Measurements from ENCODE around the gene ALDH1A2. TPM values are rescaled to one million over a fixed set of nuclear protein-coding genes. Genes with fewer than 3 reads are reported as not detected.

Gene ALDH1A2
- polyA plus RNA-seq, 3 donors: 0.41 to 5.1 (median 3.4) TPM

- intact Hi-C loops (cut with micrococcal nuclease): loop anchor here in 1 of 2 donors (5.0 kb wide), 1 partner anchor 143 kb away; no protein-coding TSS in a partner anchor
- Mint-ChIP-seq H3K36me3 (no peaks in the 10 kb centered on the region), H3K27ac (no peak overlapping the region), H3K4me3 (no peak overlapping the region), H3K4me1 (peaks cover 16% of the 10 kb centered on the region), H3K27me3 (ENCODE audit: low read depth in 3 of 3) (peaks cover 0 to 6% (median 4%) of the 10 kb centered on the region in 3 donors), H3K9me3 (no peaks in the 10 kb centered on the region)
- H3K9me3 ChIP-seq (replicated peaks in 1 of 2; ENCODE audit: control insufficient read depth in 1 of 2, insufficient read depth in 1 of 2, low read length in 2 of 2): no peaks in the 10 kb centered on the region
- H3K4me1 ChIP-seq (ENCODE audit: control insufficient read depth in 1 of 2, insufficient read depth in 2 of 2, low read length in 2 of 2): peaks cover 0 to 4% of the 10 kb centered on the region in 2 donors
- no peak overlapping the region for H3K4me3 ChIP-seq (replicated peaks in 1 of 3; ENCODE audit: low read depth in 2 of 3, low read length in 3 of 3)
- no peaks in the 10 kb centered on the region for H3K79me2 ChIP-seq (ENCODE audit: insufficient read depth, low read length)
- no peak overlapping the region for H3K4me2 ChIP-seq (replicated peaks; ENCODE audit: extremely low read depth, low read length, poor library complexity, severe bottlenecking)
- H3K36me3 ChIP-seq (replicated peaks in 1 of 2; ENCODE audit: control insufficient read depth in 1 of 2, insufficient read depth in 2 of 2, low read length in 2 of 2): no peaks in the 10 kb centered on the region
- no peak for DNase-seq
- no peak overlapping the region for H2AFZ ChIP-seq (ENCODE audit: insufficient read depth, low read depth, low read length, poor library complexity, severe bottlenecking)
- no peak overlapping the region for H3K9ac ChIP-seq (ENCODE audit: insufficient read depth, low read length, poor library complexity, severe bottlenecking)
- WGBS (ENCODE audit: insufficient coverage): 100% methylated on average over 1 of the region's 6 CpGs
- no peak for TF ChIP-seq CTCF (IDR thresholded peaks at IDR 0.05)
- H3K27me3 ChIP-seq (ENCODE audit: control insufficient read depth in 2 of 2, insufficient read depth in 2 of 2, low read length in 2 of 2): peaks cover 0 to under 1% of the 10 kb centered on the region in 2 donors
- no peaks in the 10 kb centered on the region for H4K20me1 ChIP-seq (ENCODE audit: insufficient read depth, low read length)
- H3K27ac ChIP-seq (ENCODE audit: low read depth in 1 of 2, low read length in 2 of 2): no peak overlapping the region
These were observed 26.2 kb downstream of the ALDH1A2 start for GRCh38 chr15:58039079-58040035.

- Histone ChIP-seq H3K4me2 (replicated peaks; ENCODE audit: extremely low read depth, low read length, poor library complexity, severe bottlenecking) (no peak overlapping the region), H3K27me3 (ENCODE audit: control insufficient read depth in 2 of 2, insufficient read depth in 2 of 2, low read length in 2 of 2) (peaks cover 0 to 2% of the 10 kb centered on the region in 2 donors), H3K4me3 (replicated peaks in 1 of 3; ENCODE audit: low read depth in 2 of 3, low read length in 3 of 3) (no peak overlapping the region), H4K20me1 (ENCODE audit: insufficient read depth, low read length) (no peaks in the 10 kb centered on the region), H3K36me3 (replicated peaks in 1 of 2; ENCODE audit: control insufficient read depth in 1 of 2, insufficient read depth in 2 of 2, low read length in 2 of 2) (no peaks in the 10 kb centered on the region), H3K9me3 (replicated peaks in 1 of 2; ENCODE audit: control insufficient read depth in 1 of 2, insufficient read depth in 1 of 2, low read length in 2 of 2) (no peaks in the 10 kb centered on the region), H3K9ac (ENCODE audit: insufficient read depth, low read length, poor library complexity, severe bottlenecking) (no peak overlapping the region), H3K27ac (ENCODE audit: low read depth in 1 of 2, low read length in 2 of 2) (no peak overlapping the region), H3K79me2 (ENCODE audit: insufficient read depth, low read length) (no peaks in the 10 kb centered on the region), H2AFZ (ENCODE audit: insufficient read depth, low read depth, low read length, poor library complexity, severe bottlenecking) (no peak overlapping the region), H3K4me1 (ENCODE audit: control insufficient read depth in 1 of 2, insufficient read depth in 2 of 2, low read length in 2 of 2) (peaks cover 0 to under 1% of the 10 kb centered on the region in 2 donors)
- H3K36me3 Mint-ChIP-seq: no peaks in the 10 kb centered on the region
- no peak for TF ChIP-seq CTCF (IDR thresholded peaks at IDR 0.05)
- no peaks in the 10 kb centered on the region for H3K9me3 Mint-ChIP-seq
- no peak overlapping the region for H3K27ac Mint-ChIP-seq
- peaks cover 8% of the 10 kb centered on the region for H3K4me1 Mint-ChIP-seq
- 100% methylated on average over 1 of the region's 2 CpGs for WGBS (ENCODE audit: insufficient coverage)
- DNase-seq: no peak
- H3K27me3 Mint-ChIP-seq (ENCODE audit: low read depth in 3 of 3): peaks cover 2 to 6% (median 4%) of the 10 kb centered on the region in 3 donors
- intact Hi-C loops (cut with micrococcal nuclease): no loop called here
- no peak overlapping the region for H3K4me3 Mint-ChIP-seq
These were observed 27.0 kb downstream of the ALDH1A2 start for GRCh38 chr15:58038426-58039078.

All from CD14-positive monocyte (primary cell).